Measurements from ENCODE around the gene XPO1. TPM values are rescaled to one million over a fixed set of nuclear protein-coding genes. Genes with fewer than 3 reads are reported as not detected.
"Not testable (repeated sequence)": the region's sequence is repeated elsewhere in the genome, so short reads cannot be mapped to it uniquely, and the experiment has no call there.

XPO1 gene
- total RNA-seq, 1 donor: 160 TPM

- Histone ChIP-seq H2AFZ (ENCODE audit: low read length) (no peak overlapping the region), H3K36me3 (ENCODE audit: insufficient read depth, low read length) (no peaks in the 10 kb centered on the region), H3K79me2 (ENCODE audit: insufficient read depth, low read length) (no peaks in the 10 kb centered on the region), H3K9me3 (ENCODE audit: low read depth, low read length) (no peaks in the 10 kb centered on the region), H3K4me2 (ENCODE audit: insufficient read depth, low read length) (no peak overlapping the region), H3K4me1 (ENCODE audit: insufficient read depth, low read length) (no peaks in the 10 kb centered on the region), H3K27me3 (ENCODE audit: insufficient read depth, low read length) (peaks cover 4% of the 10 kb centered on the region), H3K4me3 (ENCODE audit: insufficient read depth, low read length) (no peak overlapping the region), H4K20me1 (ENCODE audit: insufficient read depth, low read length) (no peaks in the 10 kb centered on the region), H3K27ac (ENCODE audit: low read depth, low read length) (no peak overlapping the region)
- no peak for DNase-seq (ENCODE audit: insufficient read length, low spot score, missing footprints)
- no peak for TF ChIP-seq CTCF (IDR thresholded peaks at IDR 0.05; ENCODE audit: extremely low read depth, low read depth, low read length)
Observed at GRCh38 chr2:61549546-61549945, 11.4 kb upstream of the XPO1 start.

- no peak overlapping the region for H3K4me2 ChIP-seq (ENCODE audit: insufficient read depth, low read length)
- peaks cover 6% of the 10 kb centered on the region for H3K4me1 ChIP-seq (ENCODE audit: insufficient read depth, low read length)
- DNase-seq (ENCODE audit: insufficient read length, low spot score, missing footprints): no peak
- no peaks in the 10 kb centered on the region for H3K27me3 ChIP-seq (ENCODE audit: insufficient read depth, low read length)
- TF ChIP-seq CTCF (IDR thresholded peaks at IDR 0.05; ENCODE audit: extremely low read depth, low read depth, low read length): no peak
- H3K27ac ChIP-seq (ENCODE audit: low read depth, low read length): no peak overlapping the region
- peaks cover under 1% of the 10 kb centered on the region for H3K79me2 ChIP-seq (ENCODE audit: insufficient read depth, low read length)
- H2AFZ ChIP-seq (ENCODE audit: low read length): no peak overlapping the region
- no peaks in the 10 kb centered on the region for H3K36me3 ChIP-seq (ENCODE audit: insufficient read depth, low read length)
- H3K4me3 ChIP-seq (ENCODE audit: insufficient read depth, low read length): no peak overlapping the region
- no peaks in the 10 kb centered on the region for H3K9me3 ChIP-seq (ENCODE audit: low read depth, low read length)
- H4K20me1 ChIP-seq (ENCODE audit: insufficient read depth, low read length): no peaks in the 10 kb centered on the region
Observed at GRCh38 chr2:61543062-61543461, 4.9 kb upstream of the XPO1 start.

- not testable (repeated sequence) for H3K36me3 ChIP-seq (ENCODE audit: insufficient read depth, low read length); H3K4me3 ChIP-seq (ENCODE audit: insufficient read depth, low read length); H3K27me3 ChIP-seq (ENCODE audit: insufficient read depth, low read length); H3K9me3 ChIP-seq (ENCODE audit: low read depth, low read length); DNase-seq (ENCODE audit: insufficient read length, low spot score, missing footprints); H3K27ac ChIP-seq (ENCODE audit: low read depth, low read length); H3K4me2 ChIP-seq (ENCODE audit: insufficient read depth, low read length); H2AFZ ChIP-seq (ENCODE audit: low read length)
- H4K20me1 ChIP-seq (ENCODE audit: insufficient read depth, low read length): peaks cover 15% of the 10 kb centered on the region
- H3K79me2 ChIP-seq (ENCODE audit: insufficient read depth, low read length): peaks cover 28% of the 10 kb centered on the region
- peaks cover 12% of the 10 kb centered on the region for H3K4me1 ChIP-seq (ENCODE audit: insufficient read depth, low read length)
Observed at GRCh38 chr2:61540167-61540566, 2.0 kb upstream of the XPO1 start.

GRCh38 chr2:61538920-61539520 lies 864 bp upstream of the XPO1 start:
- Histone ChIP-seq H2AFZ (ENCODE audit: low read length) (peak overlapping the region; percentile 92), H3K79me2 (ENCODE audit: insufficient read depth, low read length) (peaks cover 39% of the 10 kb centered on the region), H3K9me3 (ENCODE audit: low read depth, low read length) (no peaks in the 10 kb centered on the region), H3K4me2 (ENCODE audit: insufficient read depth, low read length) (peak overlapping the region; percentile 98), H3K27me3 (ENCODE audit: insufficient read depth, low read length) (no peaks in the 10 kb centered on the region), H3K4me1 (ENCODE audit: insufficient read depth, low read length) (peaks cover 20% of the 10 kb centered on the region), H4K20me1 (ENCODE audit: insufficient read depth, low read length) (peaks cover 27% of the 10 kb centered on the region), H3K4me3 (ENCODE audit: insufficient read depth, low read length) (peak overlapping the region; percentile 92), H3K27ac (ENCODE audit: low read depth, low read length) (peak overlapping the region; percentile 97), H3K36me3 (ENCODE audit: insufficient read depth, low read length) (no peaks in the 10 kb centered on the region)
- TF ChIP-seq CTCF (IDR thresholded peaks at IDR 0.05; ENCODE audit: extremely low read depth, low read depth, low read length): no peak
- DNase-seq (ENCODE audit: insufficient read length, low spot score, missing footprints): peak; percentile 37

Measured in osteoblast (primary cell).